Measurements from ENCODE around the gene ADORA2A. TPM values are rescaled to one million over a fixed set of nuclear protein-coding genes. Genes with fewer than 3 reads are reported as not detected.

ADORA2A gene
- polyA plus RNA-seq, 1 donor (not counting 4 experiments of a cell fraction or from before 2014, with no cell fraction given), result 0.20 TPM

DNA sequence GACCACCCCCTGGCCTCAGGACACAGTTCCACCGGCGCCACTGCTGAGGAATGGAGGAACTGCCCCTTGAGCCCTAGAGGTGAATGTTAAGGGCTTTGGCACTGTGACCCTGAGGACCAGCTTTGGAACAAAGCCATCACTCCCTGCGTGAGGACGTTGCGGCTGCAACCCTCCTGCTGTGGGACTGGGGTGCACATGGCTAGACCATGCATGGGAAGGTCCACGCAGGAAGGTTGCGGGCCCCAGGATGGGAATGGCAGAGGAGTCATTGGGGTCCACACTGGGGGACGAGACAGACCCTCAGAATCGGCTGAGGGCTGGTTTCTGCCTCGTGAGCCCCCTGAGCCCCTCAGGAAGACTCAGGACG is 6.4 kb upstream of the ADORA2A start:
- Histone ChIP-seq H3K4me2 (ENCODE audit: control insufficient read depth, extremely low read depth, insufficient read depth, low read depth, low read length) (no peak overlapping the region), H3K27ac (ENCODE audit: control insufficient read depth, insufficient read depth, low read length) (no peak overlapping the region), H2AFZ (ENCODE audit: control insufficient read depth, low read length) (no peak overlapping the region), H4K20me1 (ENCODE audit: control insufficient read depth, extremely low read depth, insufficient read depth, low read length) (no peaks in the 10 kb centered on the region), H3K36me3 (ENCODE audit: control insufficient read depth in 2 of 2, extremely low read depth in 1 of 2, insufficient read depth in 2 of 2, low read length in 2 of 2) (no peaks in the 10 kb centered on the region), H3K79me2 (ENCODE audit: control insufficient read depth, insufficient read depth, low read length) (no peaks in the 10 kb centered on the region), H3K9ac (ENCODE audit: control insufficient read depth, extremely low read depth, insufficient read depth, low read length) (no peak overlapping the region), H3K27me3 (ENCODE audit: control insufficient read depth, extremely low read depth, insufficient read depth, low read length) (peaks cover 20% of the 10 kb centered on the region), H3K4me3 (ENCODE audit: control insufficient read depth in 2 of 3, extremely low read depth in 1 of 3, insufficient read depth in 2 of 3, low read depth in 1 of 3, low read length in 3 of 3) (no peak overlapping the region), H3K9me1 (ENCODE audit: control insufficient read depth, extremely low read depth, insufficient read depth, low read length) (no peaks in the 10 kb centered on the region), H3K9me3 (ENCODE audit: control insufficient read depth, low read depth, low read length) (no peaks in the 10 kb centered on the region), H3K4me1 (ENCODE audit: control insufficient read depth, extremely low read depth, insufficient read depth, low read length) (peaks cover 18% of the 10 kb centered on the region)
- TF ChIP-seq, protein P1, sequence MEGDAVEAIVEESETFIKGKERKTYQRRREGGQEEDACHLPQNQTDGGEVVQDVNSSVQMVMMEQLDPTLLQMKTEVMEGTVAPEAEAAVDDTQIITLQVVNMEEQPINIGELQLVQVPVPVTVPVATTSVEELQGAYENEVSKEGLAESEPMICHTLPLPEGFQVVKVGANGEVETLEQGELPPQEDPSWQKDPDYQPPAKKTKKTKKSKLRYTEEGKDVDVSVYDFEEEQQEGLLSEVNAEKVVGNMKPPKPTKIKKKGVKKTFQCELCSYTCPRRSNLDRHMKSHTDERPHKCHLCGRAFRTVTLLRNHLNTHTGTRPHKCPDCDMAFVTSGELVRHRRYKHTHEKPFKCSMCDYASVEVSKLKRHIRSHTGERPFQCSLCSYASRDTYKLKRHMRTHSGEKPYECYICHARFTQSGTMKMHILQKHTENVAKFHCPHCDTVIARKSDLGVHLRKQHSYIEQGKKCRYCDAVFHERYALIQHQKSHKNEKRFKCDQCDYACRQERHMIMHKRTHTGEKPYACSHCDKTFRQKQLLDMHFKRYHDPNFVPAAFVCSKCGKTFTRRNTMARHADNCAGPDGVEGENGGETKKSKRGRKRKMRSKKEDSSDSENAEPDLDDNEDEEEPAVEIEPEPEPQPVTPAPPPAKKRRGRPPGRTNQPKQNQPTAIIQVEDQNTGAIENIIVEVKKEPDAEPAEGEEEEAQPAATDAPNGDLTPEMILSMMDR (optimal IDR thresholded peaks at IDR 0.05 in 1 of 3, IDR thresholded peaks at IDR 0.05 in 1 of 3, conservative IDR thresholded peaks at IDR 0.05 in 1 of 3; ENCODE audit: extremely low read depth in 1 of 3, insufficient read depth in 2 of 3, low read length in 3 of 3), result no peak
- no peak for TF ChIP-seq EZH2 (IDR thresholded peaks at IDR 0.05; ENCODE audit: low read length)
- FAIRE-seq (no peak), DNase-seq (ENCODE audit: low read depth, low spot score) (no peak)
- dilution Hi-C loops (cut with MboI; ENCODE audit: extremely low pct_ligation_motif_present, low sequenced_read_pairs), result no loop called here

DNA sequence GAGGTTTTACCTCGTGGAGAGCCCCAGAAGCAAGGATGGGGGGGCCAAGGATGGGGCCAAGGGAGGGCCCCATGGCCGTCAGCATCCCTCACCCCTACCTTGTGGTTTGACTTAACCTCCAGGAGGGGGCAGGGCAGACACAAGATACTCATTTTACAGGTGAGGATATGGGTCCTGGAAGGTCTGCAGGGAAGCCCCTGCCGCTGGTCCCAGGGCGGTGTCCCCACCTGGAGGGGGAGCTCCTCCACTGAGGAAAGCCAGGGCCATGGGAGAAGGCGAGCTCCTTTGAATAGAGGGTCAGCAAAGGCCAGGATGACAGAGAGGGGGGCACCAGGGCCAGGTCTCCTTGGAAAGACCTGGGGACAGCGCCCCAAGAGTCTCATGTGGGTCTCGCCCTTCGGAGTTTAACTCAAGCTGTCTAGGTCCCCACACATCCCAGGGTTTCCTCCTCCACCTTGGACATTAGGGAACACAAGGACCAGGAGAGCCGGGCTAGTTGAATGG is 5.9 kb upstream of the ADORA2A start:
- TF ChIP-seq, protein P1 (optimal IDR thresholded peaks at IDR 0.05 in 1 of 3, IDR thresholded peaks at IDR 0.05 in 1 of 3, conservative IDR thresholded peaks at IDR 0.05 in 1 of 3; ENCODE audit: extremely low read depth in 1 of 3, insufficient read depth in 2 of 3, low read length in 3 of 3), result peak; percentile 16 to 53 (median 37)
- no peak for TF ChIP-seq EZH2 (IDR thresholded peaks at IDR 0.05; ENCODE audit: low read length)
- Histone ChIP-seq H3K9me3 (ENCODE audit: control insufficient read depth, low read depth, low read length) (no peaks in the 10 kb centered on the region), H2AFZ (ENCODE audit: control insufficient read depth, low read length) (no peak overlapping the region), H3K4me1 (ENCODE audit: control insufficient read depth, extremely low read depth, insufficient read depth, low read length) (peaks cover 18% of the 10 kb centered on the region), H3K36me3 (ENCODE audit: control insufficient read depth in 2 of 2, extremely low read depth in 1 of 2, insufficient read depth in 2 of 2, low read length in 2 of 2) (no peaks in the 10 kb centered on the region), H3K9ac (ENCODE audit: control insufficient read depth, extremely low read depth, insufficient read depth, low read length) (no peak overlapping the region), H3K9me1 (ENCODE audit: control insufficient read depth, extremely low read depth, insufficient read depth, low read length) (no peaks in the 10 kb centered on the region), H4K20me1 (ENCODE audit: control insufficient read depth, extremely low read depth, insufficient read depth, low read length) (no peaks in the 10 kb centered on the region), H3K27me3 (ENCODE audit: control insufficient read depth, extremely low read depth, insufficient read depth, low read length) (peaks cover 25% of the 10 kb centered on the region), H3K4me2 (ENCODE audit: control insufficient read depth, extremely low read depth, insufficient read depth, low read depth, low read length) (no peak overlapping the region), H3K79me2 (ENCODE audit: control insufficient read depth, insufficient read depth, low read length) (no peaks in the 10 kb centered on the region), H3K4me3 (ENCODE audit: control insufficient read depth in 2 of 3, extremely low read depth in 1 of 3, insufficient read depth in 2 of 3, low read depth in 1 of 3, low read length in 3 of 3) (no peak overlapping the region), H3K27ac (ENCODE audit: control insufficient read depth, insufficient read depth, low read length) (no peak overlapping the region)
- dilution Hi-C loops (cut with MboI; ENCODE audit: extremely low pct_ligation_motif_present, low sequenced_read_pairs), result no loop called here
- FAIRE-seq (no peak), DNase-seq (ENCODE audit: low read depth, low spot score) (no peak)
